Bronchial epithelial cell (primary cell): ENCODE measurements around the gene APP. TPM values are rescaled to one million over a fixed set of nuclear protein-coding genes. Genes with fewer than 3 reads are reported as not detected.
A peak's percentile ranks its signal among the peaks of the same experiment; 100 is the strongest.

Source experiments
- DNase-seq: peaks from one replicate; pipeline ENCODE4 v3.0.0-alpha.2; 2010; ENCODE audit warnings: low read depth
- FAIRE-seq: peaks from 2 replicates; lab custom pipeline; 2011; peaks lifted over from hg19 to GRCh38; lab: Jason Lieb, UNC
- H3K27me3 ChIP-seq: 2 replicates; pipeline ENCODE4 v1.5.1; 2011; ENCODE audit warnings: low read length; ENCODE audit not compliant: control insufficient read depth, insufficient read depth
- H3K36me3 ChIP-seq: 2 replicates; pipeline ENCODE4 v1.5.1; 2011; ENCODE audit warnings: low read length; ENCODE audit not compliant: control insufficient read depth, insufficient read depth
- H3K4me3 ChIP-seq: 2 replicates; pipeline ENCODE4 v1.5.1; 2011; ENCODE audit warnings: mild to moderate bottlenecking, low read depth, low read length, control low read depth
- total RNA-seq: library from RNA; depleted of rRNA; stranded (reverse); fragments of >200 nt; gene quantifications from 2 replicates; pipeline ENCODE4 v1.2.1, GENCODE V29; 2014
- TF ChIP-seq, protein P1 (sequence below): IDR thresholded peaks from 2 replicates; pipeline ENCODE4 v1.5.1; 2011; ENCODE audit warnings: mild to moderate bottlenecking, moderate library complexity, low read length, control low read depth, inconsistent platforms; ENCODE audit not compliant: insufficient read depth, severe bottlenecking

Gene APP
- total RNA-seq, 1 donor from 2014 or later: 745 TPM

DNA sequence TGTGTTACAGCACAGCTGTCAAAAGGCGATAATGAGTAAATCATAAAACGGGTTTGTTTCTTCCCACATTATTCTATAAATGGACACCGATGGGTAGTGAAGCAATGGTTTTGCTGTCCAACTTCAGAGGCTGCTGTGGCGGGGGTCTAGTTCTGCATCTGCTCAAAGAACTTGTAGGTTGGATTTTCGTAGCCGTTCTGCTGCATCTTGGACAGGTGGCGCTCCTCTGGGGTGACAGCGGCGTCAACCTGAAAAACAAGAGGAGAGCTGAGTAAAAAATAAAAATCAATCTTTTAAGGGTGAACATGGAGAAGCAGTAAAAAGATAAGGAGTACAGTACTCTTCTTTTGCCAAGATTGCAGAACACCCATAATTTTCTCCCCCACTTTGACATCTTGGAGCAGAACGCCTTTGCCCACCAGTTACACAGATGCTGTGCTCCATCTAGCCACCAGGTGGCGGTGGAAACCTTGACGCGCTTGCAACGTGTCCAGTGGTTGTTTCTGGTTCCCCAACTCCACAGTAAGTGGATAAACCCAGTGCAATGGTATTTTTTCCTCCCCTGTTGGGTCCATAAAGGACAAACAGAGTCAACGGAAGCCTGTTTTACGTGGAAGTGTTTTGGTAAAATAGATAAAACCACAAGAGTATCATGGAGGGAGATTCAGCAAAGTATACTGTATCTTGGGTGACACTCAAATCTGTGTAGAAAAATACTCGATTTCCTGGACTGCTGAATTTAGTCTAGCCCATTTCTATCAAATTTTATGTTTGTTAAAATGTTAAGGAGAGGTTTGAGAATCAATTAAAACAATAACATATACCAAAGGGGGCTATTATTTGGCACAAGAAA, 288.8 kb downstream of the APP start:
- H3K36me3 ChIP-seq: peaks cover 3% of the 10 kb centered on the region
- DNase-seq (peak; percentile 46), FAIRE-seq (peak; percentile 40)
- TF ChIP-seq, protein P1, sequence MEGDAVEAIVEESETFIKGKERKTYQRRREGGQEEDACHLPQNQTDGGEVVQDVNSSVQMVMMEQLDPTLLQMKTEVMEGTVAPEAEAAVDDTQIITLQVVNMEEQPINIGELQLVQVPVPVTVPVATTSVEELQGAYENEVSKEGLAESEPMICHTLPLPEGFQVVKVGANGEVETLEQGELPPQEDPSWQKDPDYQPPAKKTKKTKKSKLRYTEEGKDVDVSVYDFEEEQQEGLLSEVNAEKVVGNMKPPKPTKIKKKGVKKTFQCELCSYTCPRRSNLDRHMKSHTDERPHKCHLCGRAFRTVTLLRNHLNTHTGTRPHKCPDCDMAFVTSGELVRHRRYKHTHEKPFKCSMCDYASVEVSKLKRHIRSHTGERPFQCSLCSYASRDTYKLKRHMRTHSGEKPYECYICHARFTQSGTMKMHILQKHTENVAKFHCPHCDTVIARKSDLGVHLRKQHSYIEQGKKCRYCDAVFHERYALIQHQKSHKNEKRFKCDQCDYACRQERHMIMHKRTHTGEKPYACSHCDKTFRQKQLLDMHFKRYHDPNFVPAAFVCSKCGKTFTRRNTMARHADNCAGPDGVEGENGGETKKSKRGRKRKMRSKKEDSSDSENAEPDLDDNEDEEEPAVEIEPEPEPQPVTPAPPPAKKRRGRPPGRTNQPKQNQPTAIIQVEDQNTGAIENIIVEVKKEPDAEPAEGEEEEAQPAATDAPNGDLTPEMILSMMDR: peak; percentile 89
- no peaks in the 10 kb centered on the region for H3K27me3 ChIP-seq
- no peak overlapping the region for H3K4me3 ChIP-seq

DNA sequence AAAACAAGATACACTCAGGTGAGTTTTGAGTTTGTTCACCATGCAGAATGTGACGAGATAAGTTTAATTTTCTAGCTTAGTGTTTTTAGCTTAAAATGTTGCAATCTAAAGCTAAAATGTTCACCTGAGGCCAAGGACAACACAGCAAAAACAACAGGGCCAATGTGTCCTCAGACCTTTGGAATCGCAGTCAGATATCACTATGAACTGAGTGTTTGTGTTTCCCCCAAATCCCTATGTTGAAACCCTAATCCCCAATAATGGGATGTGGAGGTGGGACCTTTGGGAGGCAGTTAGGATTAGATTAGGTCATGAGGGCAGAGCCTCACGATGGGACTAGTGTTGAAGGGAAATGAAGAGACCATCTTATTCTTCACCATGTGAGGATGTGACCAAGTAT, 291.4 kb downstream of the APP start:
- H3K36me3 ChIP-seq: peaks cover 3% of the 10 kb centered on the region
- TF ChIP-seq, protein P1: no peak
- DNase-seq (no peak), FAIRE-seq (no peak)
- no peak overlapping the region for H3K4me3 ChIP-seq
- H3K27me3 ChIP-seq: no peaks in the 10 kb centered on the region

DNA sequence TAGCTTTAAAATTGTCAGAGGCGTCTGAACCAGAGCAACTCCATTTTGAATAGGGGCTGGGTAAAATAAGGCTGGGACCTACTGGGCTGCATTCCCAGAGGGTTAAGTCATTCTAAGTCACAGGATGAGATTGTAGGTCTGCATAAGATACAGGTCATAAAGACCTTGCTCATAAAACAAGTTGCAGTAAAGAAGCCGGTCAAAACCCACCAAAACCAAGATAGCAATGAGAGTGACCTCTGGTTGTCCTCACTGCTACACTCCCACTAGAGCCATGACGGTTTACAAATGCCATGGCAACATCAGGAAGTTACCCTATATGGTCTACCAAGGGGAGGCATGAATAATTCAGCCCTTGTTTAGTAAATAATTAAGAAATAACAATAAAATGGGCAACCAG, 292.2 kb downstream of the APP start:
- peak; percentile 41 for DNase-seq
- Histone ChIP-seq H3K27me3 (no peaks in the 10 kb centered on the region), H3K36me3 (peaks cover 3% of the 10 kb centered on the region), H3K4me3 (no peak overlapping the region)
- TF ChIP-seq, protein P1: no peak
- no peak for FAIRE-seq

DNA sequence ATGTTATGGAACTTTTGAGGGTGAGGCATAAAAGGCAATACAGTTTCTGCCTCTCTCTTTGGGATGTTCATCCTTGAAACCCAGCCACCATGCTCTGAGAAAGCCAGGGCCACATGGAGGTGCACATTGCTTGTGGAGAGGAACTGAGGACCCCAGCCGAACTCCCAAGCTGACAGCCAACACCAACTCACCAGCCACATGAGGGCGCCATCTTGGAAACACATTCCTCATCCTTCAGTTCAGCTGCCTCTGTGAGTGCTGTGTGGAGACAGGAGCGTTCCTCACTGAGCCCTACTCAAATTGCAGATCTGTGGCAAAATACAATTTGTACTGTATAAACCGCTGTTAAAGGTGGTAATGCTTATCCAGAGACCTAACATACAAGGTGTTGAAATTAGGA, 298.3 kb downstream of the APP start:
- H3K36me3 ChIP-seq: no peaks in the 10 kb centered on the region
- no peaks in the 10 kb centered on the region for H3K27me3 ChIP-seq
- DNase-seq: no peak
- TF ChIP-seq, protein P1: no peak
- no peak overlapping the region for H3K4me3 ChIP-seq
- no peak for FAIRE-seq

- FAIRE-seq (no peak), DNase-seq (peak; percentile 21)
- TF ChIP-seq, protein P1: peak; percentile 37
Observed at GRCh38 chr21:25871566-25871965, 299.0 kb downstream of the APP start.

More at GRCh38 chr21:25871566-25871965, 299.0 kb downstream of the APP start:
- Histone ChIP-seq H3K36me3 (no peaks in the 10 kb centered on the region), H3K4me3 (no peak overlapping the region), H3K27me3 (no peaks in the 10 kb centered on the region)
